ENCODE measurements around the gene HIP1. TPM values are rescaled to one million over a fixed set of nuclear protein-coding genes. Genes with fewer than 3 reads are reported as not detected.
"Not testable (repeated sequence)": the region's sequence is repeated elsewhere in the genome, so short reads cannot be mapped to it uniquely, and the experiment has no call there.

HIP1 gene
- total RNA-seq, 1 donor from 2014 or later = 51.5 TPM

GRCh38 chr7:75725306-75725705 is 13.4 kb downstream of the HIP1 start:
- Histone ChIP-seq H3K9me3 (no peaks in the 10 kb centered on the region), H3K4me1 (peaks cover 41% of the 10 kb centered on the region), H3K27ac (no peak overlapping the region), H3K36me3 (no peaks in the 10 kb centered on the region), H3K27me3 (ENCODE audit: low read depth) (no peaks in the 10 kb centered on the region), H3K4me3 (no peak overlapping the region)
- no peak for TF ChIP-seq CTCF (IDR thresholded peaks at IDR 0.05)
- ATAC-seq = no peak
- DNase-seq = no peak
- intact Hi-C loops (cut with DNase I) = no loop called here

- ATAC-seq (no peak), DNase-seq (peak; percentile 3)
- no peak for TF ChIP-seq CTCF (IDR thresholded peaks at IDR 0.05)
- H3K4me1 ChIP-seq = peaks cover 23% of the 10 kb centered on the region
- intact Hi-C loops (cut with DNase I) = no loop called here
- H3K4me3 ChIP-seq = no peak overlapping the region
- no peaks in the 10 kb centered on the region for H3K9me3 ChIP-seq
- no peak overlapping the region for H3K27ac ChIP-seq
- no peaks in the 10 kb centered on the region for H3K36me3 ChIP-seq
- H3K27me3 ChIP-seq (ENCODE audit: low read depth) = no peaks in the 10 kb centered on the region
Observed at GRCh38 chr7:75723444-75723843, 15.3 kb downstream of the HIP1 start.

- Histone ChIP-seq H3K27me3 (ENCODE audit: low read depth) (no peaks in the 10 kb centered on the region), H3K4me1 (peaks cover 17% of the 10 kb centered on the region), H3K4me3 (no peak overlapping the region), H3K9me3 (no peaks in the 10 kb centered on the region), H3K27ac (no peak overlapping the region), H3K36me3 (no peaks in the 10 kb centered on the region)
- ATAC-seq (no peak), DNase-seq (peak; percentile 13)
- intact Hi-C loops (cut with DNase I) = no loop called here
- TF ChIP-seq CTCF (IDR thresholded peaks at IDR 0.05) = no peak
Observed at GRCh38 chr7:75722373-75722772, 16.4 kb downstream of the HIP1 start.

- H3K27me3 ChIP-seq (ENCODE audit: low read depth); H3K27ac ChIP-seq; H3K9me3 ChIP-seq; H3K36me3 ChIP-seq; ATAC-seq; H3K4me3 ChIP-seq; intact Hi-C loops (cut with DNase I): not testable (repeated sequence)
- H3K4me1 ChIP-seq = peaks cover 16% of the 10 kb centered on the region
- peak; percentile 4 for DNase-seq
Observed at GRCh38 chr7:75721922-75722321, 16.8 kb downstream of the HIP1 start.

GRCh38 chr7:75721426-75721825 is 17.3 kb downstream of the HIP1 start:
- DNase-seq (peak; percentile 3), ATAC-seq (no peak)
- Histone ChIP-seq H3K4me3 (no peak overlapping the region), H3K27me3 (ENCODE audit: low read depth) (no peaks in the 10 kb centered on the region), H3K4me1 (peaks cover 16% of the 10 kb centered on the region), H3K27ac (no peak overlapping the region), H3K36me3 (no peaks in the 10 kb centered on the region), H3K9me3 (no peaks in the 10 kb centered on the region)
- no peak for TF ChIP-seq CTCF (IDR thresholded peaks at IDR 0.05)
- intact Hi-C loops (cut with DNase I) = no loop called here

- H3K27ac ChIP-seq = no peak overlapping the region
- no peak overlapping the region for H3K4me3 ChIP-seq
- intact Hi-C loops (cut with DNase I) = no loop called here
- ATAC-seq (no peak), DNase-seq (no peak)
- H3K36me3 ChIP-seq = no peaks in the 10 kb centered on the region
- H3K9me3 ChIP-seq = no peaks in the 10 kb centered on the region
- H3K27me3 ChIP-seq (ENCODE audit: low read depth) = no peaks in the 10 kb centered on the region
- peaks cover 16% of the 10 kb centered on the region for H3K4me1 ChIP-seq
- TF ChIP-seq CTCF (IDR thresholded peaks at IDR 0.05) = no peak
Observed at GRCh38 chr7:75719626-75720025, 19.1 kb downstream of the HIP1 start.

All from lower lobe of right lung (tissue), 2 donors.